ENCODE measurements around the gene SORCS3. TPM values are rescaled to one million over a fixed set of nuclear protein-coding genes. Genes with fewer than 3 reads are reported as not detected.

SORCS3 gene
- total RNA-seq, 4 donors from 2014 or later: 0.26 to 0.50 (median 0.41) TPM

- TF ChIP-seq POLR2AphosphoS5 (IDR thresholded peaks at IDR 0.05) (no peak), EP300 (IDR thresholded peaks at IDR 0.05) (no peak), POLR2A (IDR thresholded peaks at IDR 0.05; ENCODE audit: low read depth) (no peak), CTCF (IDR thresholded peaks at IDR 0.05) (no peak)
- WGBS: 91% methylated on average over 2 of the region's 2 CpGs
These were observed 360.2 kb downstream of the SORCS3 start for GRCh38 chr10:105001269-105001668.

GRCh38 chr10:105010411-105011121 is 369.5 kb downstream of the SORCS3 start:
- H3K9me3 ChIP-seq: no peaks in the 10 kb centered on the region
- DNase-seq (ENCODE audit: extremely low spot score): no peak
- no peak for TF ChIP-seq EP300 (IDR thresholded peaks at IDR 0.05)
- TF ChIP-seq CTCF (IDR thresholded peaks at IDR 0.05): no peak
- TF ChIP-seq POLR2AphosphoS5 (IDR thresholded peaks at IDR 0.05): no peak
- no peak for TF ChIP-seq POLR2A (IDR thresholded peaks at IDR 0.05; ENCODE audit: low read depth)
- peaks cover 0 to 8% (median 0%) of the 10 kb centered on the region in 4 donors for H3K4me1 ChIP-seq
- no peaks in the 10 kb centered on the region for H3K27me3 ChIP-seq
- H3K36me3 ChIP-seq: no peaks in the 10 kb centered on the region
- WGBS: 11% methylated on average over 2 of the region's 2 CpGs
- H3K4me3 ChIP-seq: no peak overlapping the region
- intact Hi-C loops (cut with DNase I): no loop called here
- no peak overlapping the region for H3K27ac ChIP-seq (replicated peaks in 1 of 4)

More at GRCh38 chr10:105001269-105001668, 360.2 kb downstream of the SORCS3 start:
- no peak for DNase-seq (ENCODE audit: extremely low spot score)
- Histone ChIP-seq H3K9me3 (no peaks in the 10 kb centered on the region), H3K27ac (replicated peaks in 1 of 4) (no peak overlapping the region), H3K36me3 (no peaks in the 10 kb centered on the region), H3K27me3 (no peaks in the 10 kb centered on the region), H3K4me1 (peaks cover 0 to 12% (median 2%) of the 10 kb centered on the region in 4 donors), H3K4me3 (no peak overlapping the region)
- intact Hi-C loops (cut with DNase I): no loop called here

- intact Hi-C loops (cut with DNase I): no loop called here
- 48% methylated on average over 2 of the region's 2 CpGs for WGBS
These were observed 376.0 kb downstream of the SORCS3 start for GRCh38 chr10:105017116-105017515.

GRCh38 chr10:105017691-105018090 is 376.6 kb downstream of the SORCS3 start:
- no peak for TF ChIP-seq POLR2AphosphoS5 (IDR thresholded peaks at IDR 0.05)
- TF ChIP-seq CTCF (IDR thresholded peaks at IDR 0.05): no peak
- no peak for TF ChIP-seq POLR2A (IDR thresholded peaks at IDR 0.05; ENCODE audit: low read depth)
- no peak for TF ChIP-seq EP300 (IDR thresholded peaks at IDR 0.05)
- intact Hi-C loops (cut with DNase I): no loop called here

More at GRCh38 chr10:105017116-105017515, 376.0 kb downstream of the SORCS3 start:
- H3K36me3 ChIP-seq: no peaks in the 10 kb centered on the region
- no peak overlapping the region for H3K27ac ChIP-seq (replicated peaks in 1 of 4)
- no peaks in the 10 kb centered on the region for H3K4me1 ChIP-seq
- no peak for TF ChIP-seq EP300 (IDR thresholded peaks at IDR 0.05)
- no peak overlapping the region for H3K4me3 ChIP-seq
- no peaks in the 10 kb centered on the region for H3K9me3 ChIP-seq
- H3K27me3 ChIP-seq: no peaks in the 10 kb centered on the region
- DNase-seq (ENCODE audit: extremely low spot score): no peak

GRCh38 chr10:105023211-105024111 is 382.4 kb downstream of the SORCS3 start:
- no peak overlapping the region for H3K27ac ChIP-seq (replicated peaks in 1 of 4)
- H3K9me3 ChIP-seq: no peaks in the 10 kb centered on the region
- no peaks in the 10 kb centered on the region for H3K36me3 ChIP-seq
- 50% methylated on average over 6 of the region's 6 CpGs for WGBS
- DNase-seq (ENCODE audit: extremely low spot score): no peak
- TF ChIP-seq EP300 (IDR thresholded peaks at IDR 0.05) (no peak), POLR2A (IDR thresholded peaks at IDR 0.05; ENCODE audit: low read depth) (no peak)
- H3K4me3 ChIP-seq: no peak overlapping the region
- intact Hi-C loops (cut with DNase I): no loop called here
- H3K27me3 ChIP-seq: no peaks in the 10 kb centered on the region
- H3K4me1 ChIP-seq: no peaks in the 10 kb centered on the region

More at GRCh38 chr10:105017691-105018090, 376.6 kb downstream of the SORCS3 start:
- DNase-seq (ENCODE audit: extremely low spot score): no peak
- H3K27me3 ChIP-seq: no peaks in the 10 kb centered on the region
- H3K9me3 ChIP-seq: no peaks in the 10 kb centered on the region
- H3K4me3 ChIP-seq: no peak overlapping the region
- H3K36me3 ChIP-seq: no peaks in the 10 kb centered on the region
- H3K27ac ChIP-seq (replicated peaks in 1 of 4): no peak overlapping the region
- no peaks in the 10 kb centered on the region for H3K4me1 ChIP-seq

Data from esophagus muscularis mucosa (tissue), 4 donors.